Inflammatory macrophage treated with lipopolysaccharide for 1 hour (primary cell): ENCODE measurements around the gene SIDT2.
"Not testable (repeated sequence)": the region's sequence is repeated elsewhere in the genome, so short reads cannot be mapped to it uniquely, and the experiment has no call there.

Source experiments
- DNase-seq, 2 donors: peaks; one replicate each; pipeline ENCODE4 v3.0.0-alpha.2; 2020 to 2022

SIDT2 gene

DNA sequence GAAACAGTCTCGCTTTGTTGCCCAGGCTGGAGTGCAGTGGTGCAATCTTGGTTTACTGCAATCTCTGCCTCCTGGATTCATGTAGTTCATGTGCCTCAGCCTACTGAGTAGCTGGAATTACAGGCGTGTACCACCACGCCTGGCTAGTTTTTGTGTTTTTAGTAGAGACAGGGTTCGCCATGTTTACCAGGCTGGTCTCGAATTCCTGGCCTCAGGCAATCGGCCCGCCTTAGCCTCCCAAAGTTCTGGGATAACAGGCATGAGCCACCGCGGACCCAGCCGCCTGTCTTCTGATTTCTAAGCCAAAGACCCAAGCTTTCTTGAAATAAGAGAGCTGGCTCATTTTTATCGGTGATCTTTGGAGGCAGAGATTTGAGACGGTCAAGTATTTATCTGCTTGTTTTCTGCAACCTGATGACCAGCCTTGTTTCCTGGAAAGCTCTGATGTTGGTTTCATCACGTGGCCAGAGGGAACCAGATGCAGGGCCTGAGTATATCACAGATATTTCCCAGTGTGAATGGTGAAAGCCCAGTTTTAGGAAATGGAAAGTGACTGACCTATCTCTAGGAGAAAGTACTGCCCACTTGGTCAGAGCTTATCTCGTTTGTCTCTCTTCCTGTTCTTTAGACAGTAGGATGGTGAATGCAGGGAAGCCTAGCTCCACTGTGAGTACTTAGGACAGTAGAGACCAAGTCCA lies 5.7 kb upstream of the SIDT2 start:
- DNase-seq, result peak; percentile 83

DNA sequence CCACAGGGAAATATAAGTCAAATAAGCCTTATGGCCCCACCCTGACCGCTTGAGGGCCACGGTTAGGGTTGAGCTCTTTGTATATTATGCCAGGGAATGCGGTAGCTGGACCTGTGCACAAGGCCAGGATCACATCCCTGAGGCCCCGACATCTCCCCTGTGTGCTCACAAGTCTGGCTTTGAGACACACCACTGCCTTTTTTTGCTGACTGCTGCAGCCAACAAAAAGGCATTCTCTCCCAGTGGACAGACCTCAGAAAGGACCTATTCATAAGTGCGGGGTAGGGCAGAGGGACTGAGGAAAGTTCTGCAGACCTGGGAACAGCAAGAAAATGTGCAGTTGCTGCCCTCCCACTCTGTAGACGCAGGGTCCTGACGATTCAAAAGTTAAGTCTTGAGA lies 3.4 kb upstream of the SIDT2 start:
- no peak for DNase-seq

DNA sequence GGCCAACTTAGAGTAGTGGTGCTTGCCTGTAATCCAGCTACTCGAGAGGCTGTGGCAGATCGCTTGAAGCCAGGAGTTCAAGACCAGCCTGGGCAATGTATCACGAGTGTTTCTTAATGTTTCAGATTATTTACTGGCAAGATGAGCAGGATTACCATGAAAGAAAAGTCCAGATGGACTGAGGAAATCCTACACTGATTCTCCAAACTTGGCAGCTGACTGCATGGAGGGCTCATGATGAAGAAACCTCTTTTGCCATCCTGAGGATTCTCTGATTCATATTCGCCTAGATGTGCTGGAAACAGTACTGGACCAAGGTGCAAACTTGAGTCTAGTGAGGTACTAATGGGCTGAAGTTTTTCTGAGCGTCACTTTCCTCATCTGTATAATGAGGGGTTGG lies 2.8 kb upstream of the SIDT2 start:
- no peak for DNase-seq

DNA sequence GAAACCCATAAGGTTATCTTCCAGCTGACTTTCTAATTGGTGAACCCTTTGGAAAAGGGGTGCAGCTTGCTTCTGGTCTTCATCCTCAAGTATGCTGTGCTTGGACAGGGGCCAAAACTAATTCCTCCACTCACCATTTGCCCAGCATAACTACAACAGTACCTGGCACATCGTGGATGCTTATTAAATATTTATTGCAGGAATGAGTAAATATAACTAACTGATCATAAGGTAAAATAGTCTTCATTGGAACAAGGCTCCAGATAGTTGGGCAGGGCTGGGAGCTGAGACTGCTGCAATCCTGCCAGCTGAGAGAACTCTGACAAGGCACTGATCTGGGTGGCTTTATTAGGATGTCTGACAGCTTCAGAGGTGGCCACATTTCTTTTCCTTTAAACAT lies 2.4 kb upstream of the SIDT2 start:
- DNase-seq, result no peak

DNA sequence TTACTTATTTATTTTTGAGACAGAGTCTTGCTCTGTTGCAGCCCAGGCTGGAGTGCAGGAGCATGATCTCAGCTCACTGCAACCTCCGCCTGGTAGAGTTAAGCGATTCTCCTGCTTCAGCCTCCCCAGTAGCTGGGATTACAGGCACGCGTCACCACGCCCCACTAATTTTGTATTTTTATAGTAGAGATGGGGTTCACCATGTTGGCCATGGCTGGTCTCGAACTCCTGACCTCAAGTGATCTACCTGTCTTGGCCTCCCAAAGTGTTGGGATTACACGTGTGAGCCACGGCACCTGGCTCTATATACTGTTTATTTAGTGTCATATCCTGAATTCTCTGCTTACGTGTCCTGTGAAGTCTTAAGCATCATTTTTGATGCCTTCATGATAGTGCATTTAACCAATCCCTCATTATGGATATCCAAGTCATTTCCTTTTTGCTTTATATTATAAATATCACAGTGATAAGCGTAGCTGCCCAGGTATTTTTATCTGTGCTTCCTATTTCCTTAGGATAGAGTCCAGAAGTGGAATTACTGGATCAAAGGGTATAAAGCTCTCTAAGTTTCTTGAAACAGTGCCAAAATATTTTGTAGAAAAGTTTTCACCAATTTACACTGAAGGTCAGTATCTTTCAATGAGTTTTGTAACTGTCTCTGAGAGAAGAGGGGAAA lies 871 bp upstream of the SIDT2 start:
- DNase-seq, result no peak

DNA sequence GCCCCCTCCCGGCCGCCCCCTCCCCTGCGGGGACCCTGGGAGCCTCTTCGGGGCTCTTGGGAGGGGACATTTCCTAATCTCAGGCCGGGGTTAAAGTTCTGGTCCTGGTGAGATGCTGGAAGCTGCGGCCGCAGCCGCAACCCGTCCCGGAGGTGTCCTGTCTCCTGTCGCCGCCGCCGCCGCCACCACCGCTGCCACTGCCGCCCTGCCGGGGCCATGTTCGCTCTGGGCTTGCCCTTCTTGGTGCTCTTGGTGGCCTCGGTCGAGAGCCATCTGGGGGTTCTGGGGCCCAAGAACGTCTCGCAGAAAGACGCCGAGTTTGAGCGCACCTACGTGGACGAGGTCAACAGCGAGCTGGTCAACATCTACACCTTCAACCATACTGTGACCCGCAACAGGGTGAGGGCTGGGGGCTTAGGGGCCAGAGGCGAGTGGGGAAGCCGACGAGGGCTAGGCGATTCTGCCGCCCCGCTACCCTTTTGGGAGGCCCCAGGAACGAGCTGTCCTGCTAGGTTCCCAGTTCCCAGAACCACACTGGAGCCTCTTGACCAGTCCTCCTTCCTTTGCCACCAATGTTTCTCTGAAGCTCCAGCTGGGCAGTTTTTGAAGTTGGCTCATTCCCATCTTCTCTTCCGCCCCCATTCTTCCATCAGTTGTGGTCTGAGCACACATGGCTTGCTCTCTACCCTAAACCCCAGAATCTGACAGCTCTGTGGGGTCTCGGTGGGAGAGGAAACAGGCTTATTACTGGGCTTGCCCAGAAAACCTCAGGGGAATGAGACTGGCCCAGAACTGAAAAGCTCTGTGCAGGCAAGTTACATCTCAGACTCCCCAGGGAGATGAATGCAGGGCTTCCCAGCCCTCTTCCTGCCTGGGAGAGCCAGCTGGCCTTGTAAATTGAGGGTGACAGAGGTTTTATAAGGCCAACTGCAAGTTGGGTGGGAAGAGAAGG lies 781 bp downstream of the SIDT2 start:
- no peak for DNase-seq

DNA sequence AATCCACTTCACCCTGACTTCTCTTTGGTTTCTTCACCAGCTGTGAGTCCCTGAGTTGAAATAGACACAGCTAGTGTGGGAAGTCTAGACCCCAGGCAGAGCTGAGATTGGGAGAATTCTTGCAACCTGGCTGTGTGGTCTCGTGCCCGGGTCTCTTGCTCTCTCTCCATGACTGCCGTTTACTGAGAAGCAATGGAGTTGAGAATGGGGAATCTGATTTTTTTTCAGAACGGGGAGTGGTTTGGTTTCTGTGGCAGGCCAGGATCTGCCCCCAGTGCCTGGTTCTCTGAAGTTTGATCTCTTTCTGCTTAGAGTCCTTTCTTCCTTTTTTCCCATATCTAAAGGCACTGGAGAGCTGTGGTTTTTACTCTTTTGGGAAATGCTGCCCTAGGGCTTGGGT lies 1.5 kb downstream of the SIDT2 start:
- DNase-seq, result peak; percentile 54 to 56

DNA sequence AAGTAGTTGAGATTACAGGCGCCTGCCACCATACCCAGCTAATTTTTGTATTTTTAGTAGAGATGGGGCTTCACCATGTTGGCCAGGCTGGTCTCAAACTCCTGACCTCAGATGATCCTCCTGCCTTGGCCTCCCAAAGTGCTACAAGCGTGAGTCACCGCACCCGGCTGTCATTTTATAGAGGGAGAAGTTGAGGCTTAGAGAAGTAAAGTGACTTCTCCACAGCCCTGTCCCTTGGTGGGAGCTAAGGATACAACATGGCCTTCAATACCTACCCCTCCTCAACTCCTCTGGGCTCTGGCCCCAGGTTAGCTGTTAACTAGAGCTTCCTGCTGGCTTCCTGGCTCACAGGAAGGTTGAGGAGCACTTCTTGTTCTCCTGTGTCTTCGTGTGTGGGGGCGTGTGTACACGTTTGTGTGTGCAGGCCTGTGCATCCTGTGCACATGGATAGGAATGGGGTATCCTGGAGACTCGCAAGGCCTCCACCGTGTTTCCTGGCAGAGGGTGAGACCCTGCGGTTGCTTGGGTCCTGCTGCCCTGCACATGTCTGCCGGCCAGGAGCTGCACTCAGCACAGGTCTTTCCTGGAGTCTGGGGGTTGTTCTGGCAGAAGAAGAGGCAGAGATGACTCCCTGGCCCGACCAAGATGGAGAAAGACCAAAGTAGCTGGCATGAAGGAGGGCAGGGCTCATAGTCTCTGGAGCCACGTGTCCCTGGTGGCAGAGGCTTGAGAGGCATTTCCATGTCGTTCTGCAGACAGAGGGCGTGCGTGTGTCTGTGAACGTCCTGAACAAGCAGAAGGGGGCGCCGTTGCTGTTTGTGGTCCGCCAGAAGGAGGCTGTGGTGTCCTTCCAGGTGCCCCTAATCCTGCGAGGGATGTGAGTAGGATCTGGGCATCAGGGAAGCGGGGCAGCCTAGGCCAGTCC lies 2.4 kb downstream of the SIDT2 start:
- DNase-seq, result peak; percentile 74 to 77

DNA sequence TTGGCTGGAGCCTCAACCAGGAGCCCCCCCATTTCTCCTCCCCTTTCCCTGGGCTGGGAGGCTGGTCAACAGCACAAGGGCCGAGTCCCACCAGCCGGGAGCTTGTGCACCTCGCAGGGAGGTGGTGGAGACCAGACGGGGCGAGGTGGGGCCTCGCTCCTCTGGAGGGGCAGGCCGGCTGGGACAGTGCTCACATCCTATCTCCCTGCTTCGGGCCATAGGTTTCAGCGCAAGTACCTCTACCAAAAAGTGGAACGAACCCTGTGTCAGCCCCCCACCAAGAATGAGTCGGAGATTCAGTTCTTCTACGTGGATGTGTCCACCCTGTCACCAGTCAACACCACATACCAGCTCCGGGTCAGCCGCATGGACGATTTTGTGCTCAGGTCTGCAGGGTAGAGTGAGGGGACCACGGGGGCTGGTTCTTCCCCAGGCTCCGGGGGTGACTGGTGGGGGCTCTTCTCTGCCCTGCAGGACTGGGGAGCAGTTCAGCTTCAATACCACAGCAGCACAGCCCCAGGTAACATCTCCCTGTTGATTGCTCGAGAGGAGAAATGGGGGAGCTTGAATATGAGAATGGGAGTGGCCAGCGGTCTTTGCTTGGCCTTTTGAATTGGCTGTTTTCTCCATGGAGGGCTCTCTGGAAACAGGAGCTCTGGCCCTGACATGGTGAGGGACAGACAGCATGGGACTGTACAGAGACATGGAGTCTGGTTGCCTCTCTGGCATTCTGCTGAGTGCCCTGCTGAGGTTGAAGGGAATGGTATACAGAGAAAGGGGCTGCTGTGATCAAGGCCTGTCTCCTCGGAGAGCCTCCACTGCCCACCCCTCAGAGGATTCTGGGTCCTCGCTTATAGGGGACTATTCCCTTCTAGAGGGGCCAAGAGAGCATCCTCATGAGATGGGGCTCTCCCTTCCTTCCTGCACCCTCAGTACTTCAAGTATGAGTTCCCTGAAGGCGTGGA lies 3.3 kb downstream of the SIDT2 start:
- DNase-seq, result no peak

DNA sequence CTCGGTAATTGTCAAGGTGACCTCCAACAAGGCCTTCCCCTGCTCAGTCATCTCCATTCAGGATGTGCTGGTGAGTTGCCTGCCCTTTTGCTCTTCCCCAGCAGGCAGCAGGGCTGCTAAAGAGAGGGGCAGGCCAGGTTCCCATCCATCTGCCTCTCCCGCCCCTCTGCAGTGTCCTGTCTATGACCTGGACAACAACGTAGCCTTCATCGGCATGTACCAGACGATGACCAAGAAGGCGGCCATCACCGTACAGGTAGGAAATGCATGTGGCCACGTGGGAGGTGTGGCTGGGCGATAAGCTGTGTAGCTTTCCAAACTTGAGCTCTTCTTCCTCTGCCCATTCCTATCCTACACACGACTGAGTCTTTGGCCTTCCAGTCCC lies 4.0 kb downstream of the SIDT2 start:
- DNase-seq, result no peak

DNA sequence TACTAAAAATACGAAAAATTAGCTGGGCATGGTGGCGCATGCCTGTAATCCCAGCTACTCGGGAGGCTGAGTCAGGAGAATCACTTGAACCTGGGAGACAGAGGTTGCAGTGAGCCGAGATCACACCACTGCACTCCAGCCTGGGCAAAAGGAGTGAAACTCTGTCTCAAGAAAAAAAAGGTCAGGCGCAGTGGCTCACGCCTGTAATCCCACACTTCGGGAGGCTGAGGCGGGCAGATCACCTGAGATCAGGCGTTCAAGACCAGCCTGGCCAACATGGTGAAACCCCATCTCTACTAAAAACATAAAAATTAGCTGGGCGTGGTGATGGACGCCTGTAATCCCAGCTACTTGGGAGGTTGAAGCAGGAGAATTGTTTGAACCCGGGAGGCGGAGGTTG lies 4.6 kb downstream of the SIDT2 start:
- not testable (repeated sequence) for DNase-seq

DNA sequence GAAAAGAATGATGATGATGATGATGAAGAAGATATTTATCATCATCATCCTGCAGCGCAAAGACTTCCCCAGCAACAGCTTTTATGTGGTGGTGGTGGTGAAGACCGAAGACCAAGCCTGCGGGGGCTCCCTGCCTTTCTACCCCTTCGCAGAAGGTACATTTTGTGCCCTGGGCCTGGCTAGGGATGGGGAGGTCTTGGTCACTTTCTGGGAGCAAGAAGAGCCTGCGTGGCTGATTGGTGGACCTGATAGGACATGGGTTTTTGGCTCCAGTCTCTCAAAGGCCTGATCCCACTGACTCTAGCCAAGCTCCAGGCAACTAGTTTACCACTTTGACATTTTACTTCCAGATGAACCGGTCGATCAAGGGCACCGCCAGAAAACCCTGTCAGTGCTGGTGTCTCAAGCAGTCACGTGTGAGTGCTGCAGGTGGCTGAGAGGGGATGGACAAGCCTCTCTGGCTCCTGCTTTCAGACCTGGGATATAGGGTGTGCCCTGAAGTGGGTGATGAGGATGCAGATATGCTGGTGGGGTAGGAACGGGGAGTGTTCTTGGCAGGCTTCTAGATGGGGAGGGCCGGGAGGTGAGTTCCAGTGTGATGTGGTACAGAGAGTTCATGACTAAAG lies 5.3 kb downstream of the SIDT2 start:
- no peak for DNase-seq

DNA sequence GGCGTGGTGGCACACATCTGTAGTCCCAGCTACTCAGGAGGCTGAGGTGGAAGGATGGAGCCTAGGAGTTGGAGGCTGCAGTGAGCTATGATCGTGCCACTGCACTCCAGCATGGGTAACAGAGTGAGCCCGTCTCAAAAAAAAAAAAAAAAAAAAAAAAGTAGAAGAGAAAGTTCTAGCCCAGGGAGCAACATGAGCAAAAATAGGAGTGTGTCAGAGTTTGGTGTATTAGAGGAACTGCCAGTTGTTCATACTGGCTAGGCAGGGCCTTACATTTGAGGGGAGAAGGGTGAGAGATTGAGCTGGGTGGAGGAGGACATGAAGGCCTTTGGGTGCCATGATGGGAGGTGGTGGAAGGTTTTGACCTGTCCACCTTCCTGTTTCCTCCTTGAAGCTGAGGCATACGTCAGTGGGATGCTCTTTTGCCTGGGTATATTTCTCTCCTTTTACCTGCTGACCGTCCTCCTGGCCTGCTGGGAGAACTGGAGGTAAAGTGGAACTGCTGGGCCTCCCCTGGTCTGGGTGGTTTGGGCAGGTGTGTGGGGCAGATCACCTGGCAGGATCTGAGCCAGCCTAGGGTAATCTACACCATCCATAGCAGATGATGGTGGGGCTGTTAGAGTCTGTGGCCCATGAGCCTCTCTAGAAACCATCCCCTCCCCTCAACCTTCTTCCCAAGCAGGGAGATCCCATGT lies 7.3 kb downstream of the SIDT2 start:
- peak; percentile 49 to 58 for DNase-seq

DNA sequence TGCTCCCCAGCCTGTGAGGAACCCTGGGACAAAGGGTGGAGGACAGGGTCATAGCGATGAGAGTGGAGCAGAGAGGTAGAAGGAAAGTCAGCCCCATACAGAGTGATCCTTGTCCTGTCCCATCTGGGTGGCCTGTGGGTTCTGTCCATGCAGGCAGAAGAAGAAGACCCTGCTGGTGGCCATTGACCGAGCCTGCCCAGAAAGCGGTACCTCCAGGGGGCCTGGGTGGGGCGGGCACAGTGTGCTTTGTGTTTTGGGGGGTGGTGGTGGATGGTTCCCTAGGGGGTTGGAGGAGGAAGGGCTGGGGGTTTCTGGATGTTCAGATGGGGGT lies 7.9 kb downstream of the SIDT2 start:
- DNase-seq, result no peak

DNA sequence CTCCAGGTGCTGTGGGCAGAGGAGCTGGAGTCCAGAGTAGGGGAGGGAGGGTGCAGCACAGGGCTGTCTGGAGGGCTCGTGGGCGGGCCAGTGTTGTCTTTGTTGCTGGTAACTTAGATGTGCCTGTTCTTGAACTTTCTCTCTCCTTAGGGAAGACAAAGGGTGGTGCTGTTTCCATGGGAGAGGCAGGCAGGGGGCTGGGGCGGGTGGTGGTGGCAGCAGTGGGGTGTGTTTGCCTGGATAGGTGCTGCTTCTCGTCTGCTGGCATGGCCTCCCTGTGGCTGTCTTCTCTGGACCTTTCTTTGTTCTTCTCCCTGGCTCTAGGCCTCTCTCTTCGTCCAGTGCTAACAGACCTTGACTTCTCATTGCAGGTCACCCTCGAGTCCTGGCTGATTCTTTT lies 8.5 kb downstream of the SIDT2 start:
- DNase-seq, result no peak

DNA sequence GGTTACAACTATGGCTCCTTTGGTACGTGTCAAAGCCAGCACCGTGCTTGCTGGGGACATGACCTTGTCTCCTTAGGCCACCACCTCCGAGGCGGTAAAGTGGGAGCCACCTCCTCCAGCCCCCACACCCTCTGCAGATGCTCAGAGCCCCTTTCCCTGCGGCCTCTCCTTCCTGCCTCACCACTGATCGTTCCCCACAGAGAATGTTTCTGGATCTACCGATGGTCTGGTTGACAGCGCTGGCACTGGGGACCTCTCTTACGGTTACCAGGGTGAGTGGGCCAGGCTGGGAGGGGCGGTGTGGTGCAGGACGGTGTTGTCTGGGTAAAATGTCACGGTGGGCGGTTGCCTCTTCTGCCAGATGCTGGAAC lies 8.9 kb downstream of the SIDT2 start:
- DNase-seq, result no peak

DNA sequence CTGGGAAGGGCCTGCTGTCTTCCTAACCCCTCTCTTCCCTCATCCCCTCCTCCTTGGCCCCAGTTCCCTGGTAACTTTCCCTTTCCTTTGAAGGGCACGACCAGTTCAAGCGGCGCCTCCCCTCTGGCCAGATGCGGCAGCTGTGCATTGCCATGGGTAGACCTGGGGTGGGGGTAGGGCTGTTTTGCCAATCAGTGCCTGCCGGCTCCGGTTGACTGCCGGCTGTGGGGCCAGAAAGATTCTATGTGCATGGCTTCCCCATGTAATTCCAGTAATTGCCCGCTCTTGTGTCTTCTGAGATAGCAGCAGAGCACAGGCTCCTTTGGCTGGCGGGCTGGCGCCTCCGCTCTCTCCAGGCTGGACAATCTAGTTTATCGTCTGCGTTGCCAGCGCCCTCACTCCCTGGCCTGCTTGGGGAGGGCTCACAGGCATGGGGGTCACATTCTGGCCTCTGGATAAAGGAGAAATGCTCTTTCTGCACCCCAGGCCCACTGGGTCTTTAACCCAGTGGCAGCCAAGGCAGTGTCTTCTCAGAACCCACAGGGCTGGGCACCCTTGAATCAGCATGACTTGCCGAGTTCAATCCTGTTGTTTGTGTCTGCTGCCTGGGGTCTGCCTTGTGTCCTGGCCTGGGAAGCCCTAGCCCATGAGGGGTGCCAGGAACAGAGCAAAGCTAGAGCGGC lies 9.4 kb downstream of the SIDT2 start:
- DNase-seq, result no peak

DNA sequence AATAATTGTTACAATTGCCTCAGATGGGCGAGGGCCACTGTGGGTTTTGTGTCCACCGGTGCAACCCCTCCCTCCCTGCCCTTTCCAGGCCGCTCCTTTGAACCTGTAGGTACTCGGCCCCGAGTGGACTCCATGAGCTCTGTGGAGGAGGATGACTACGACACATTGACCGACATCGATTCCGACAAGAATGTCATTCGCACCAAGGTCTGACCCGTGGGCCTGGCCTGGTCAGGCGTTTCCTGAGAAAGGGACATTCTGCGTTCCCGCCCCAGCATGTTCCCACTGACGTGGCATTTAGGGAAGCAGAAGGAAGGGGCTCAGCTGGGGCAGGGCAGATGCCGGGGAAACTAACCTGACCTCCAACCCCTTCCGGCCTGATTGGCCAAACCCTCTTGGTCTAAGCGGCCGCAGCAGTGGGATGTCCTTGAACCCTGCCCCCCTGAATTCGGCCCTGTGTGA lies 10.1 kb downstream of the SIDT2 start:
- DNase-seq, result peak; percentile 72 to 85

DNA sequence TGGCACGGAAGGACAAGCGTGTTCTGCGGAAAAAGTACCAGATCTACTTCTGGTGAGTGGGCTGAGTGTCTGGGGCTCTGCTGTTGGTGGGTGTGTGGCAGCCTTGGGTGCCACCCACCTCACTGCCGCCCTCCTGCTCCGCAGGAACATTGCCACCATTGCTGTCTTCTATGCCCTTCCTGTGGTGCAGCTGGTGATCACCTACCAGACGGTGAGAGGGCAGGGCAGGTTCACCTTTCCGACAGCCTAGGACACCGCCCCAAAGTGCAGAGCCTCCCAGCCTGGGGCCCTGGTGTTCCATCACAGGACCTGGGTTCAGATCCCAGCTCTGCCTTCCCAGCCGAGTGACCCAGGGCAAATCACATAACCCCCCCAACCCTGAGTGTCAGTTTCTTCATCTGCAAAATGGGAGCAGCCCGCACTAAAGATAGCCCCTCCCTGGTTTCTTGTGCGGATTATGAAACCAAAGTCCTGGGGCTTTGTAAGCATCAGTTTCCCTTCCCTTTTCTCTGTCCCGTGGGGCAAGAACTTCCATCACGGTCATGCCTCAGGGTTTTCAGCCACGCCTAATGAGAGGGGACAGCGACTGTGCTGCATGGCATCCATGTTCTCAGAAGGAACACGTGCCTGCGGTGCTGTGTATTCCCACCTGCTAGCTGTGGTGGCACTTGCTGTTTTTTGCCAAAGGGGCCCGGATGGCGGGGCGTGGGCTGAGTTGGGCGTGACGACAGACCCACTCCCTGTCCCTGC lies 10.8 kb downstream of the SIDT2 start:
- DNase-seq, result peak; percentile 95 to 96
